ENCODE measurements around the gene RNF166.

RNF166 gene, protein sequence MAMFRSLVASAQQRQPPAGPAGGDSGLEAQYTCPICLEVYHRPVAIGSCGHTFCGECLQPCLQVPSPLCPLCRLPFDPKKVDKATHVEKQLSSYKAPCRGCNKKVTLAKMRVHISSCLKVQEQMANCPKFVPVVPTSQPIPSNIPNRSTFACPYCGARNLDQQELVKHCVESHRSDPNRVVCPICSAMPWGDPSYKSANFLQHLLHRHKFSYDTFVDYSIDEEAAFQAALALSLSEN

DNA sequence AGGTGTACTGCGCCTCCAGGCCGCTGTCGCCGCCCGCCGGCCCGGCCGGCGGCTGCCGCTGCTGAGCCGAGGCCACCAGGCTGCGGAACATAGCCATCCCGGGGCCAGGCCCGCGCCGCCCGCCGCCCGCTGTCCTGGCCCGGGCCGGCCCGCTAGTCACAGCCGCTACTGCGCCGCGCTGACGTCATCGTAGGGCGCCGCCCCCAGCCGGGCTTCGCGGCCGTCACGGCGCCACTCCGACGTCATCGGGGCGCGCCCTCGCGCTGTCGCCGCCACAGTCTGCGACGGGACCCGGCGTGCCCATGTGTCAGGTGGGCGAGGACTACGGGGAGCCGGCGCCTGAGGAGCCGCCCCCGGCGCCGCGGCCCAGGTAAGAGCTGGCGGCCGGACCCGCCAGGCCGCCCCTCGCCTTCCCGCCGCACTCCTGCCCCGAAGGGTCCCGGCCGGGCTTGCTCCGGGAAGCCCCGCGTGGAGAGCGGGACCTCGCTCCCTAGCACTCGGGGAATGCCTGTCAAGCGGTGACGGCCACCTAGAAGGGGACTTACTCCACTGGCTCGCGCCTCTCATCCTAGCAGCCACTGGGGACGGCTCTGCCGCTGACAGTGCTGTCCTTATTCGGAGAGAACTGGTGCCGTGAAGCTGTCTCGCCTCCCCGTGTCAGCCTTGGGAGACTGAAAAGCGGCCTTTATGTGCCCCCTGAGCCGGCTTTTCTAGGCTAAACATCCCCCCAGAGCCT is at the start of gene RNF166, which contains the start of gene CTU2:
TSS of gene RNF166 (minus strand) at position 180 of the 736 bp plus-strand sequence. CDS start at position 97, 83 bp downstream.
TSS of gene CTU2 (plus strand) at position 275 of the 736 bp plus-strand sequence. CDS start at position 303, 28 bp downstream.
- peak; percentile 88 for DNase-seq (ENCODE audit: low read depth)
- TF ChIP-seq, protein P1, sequence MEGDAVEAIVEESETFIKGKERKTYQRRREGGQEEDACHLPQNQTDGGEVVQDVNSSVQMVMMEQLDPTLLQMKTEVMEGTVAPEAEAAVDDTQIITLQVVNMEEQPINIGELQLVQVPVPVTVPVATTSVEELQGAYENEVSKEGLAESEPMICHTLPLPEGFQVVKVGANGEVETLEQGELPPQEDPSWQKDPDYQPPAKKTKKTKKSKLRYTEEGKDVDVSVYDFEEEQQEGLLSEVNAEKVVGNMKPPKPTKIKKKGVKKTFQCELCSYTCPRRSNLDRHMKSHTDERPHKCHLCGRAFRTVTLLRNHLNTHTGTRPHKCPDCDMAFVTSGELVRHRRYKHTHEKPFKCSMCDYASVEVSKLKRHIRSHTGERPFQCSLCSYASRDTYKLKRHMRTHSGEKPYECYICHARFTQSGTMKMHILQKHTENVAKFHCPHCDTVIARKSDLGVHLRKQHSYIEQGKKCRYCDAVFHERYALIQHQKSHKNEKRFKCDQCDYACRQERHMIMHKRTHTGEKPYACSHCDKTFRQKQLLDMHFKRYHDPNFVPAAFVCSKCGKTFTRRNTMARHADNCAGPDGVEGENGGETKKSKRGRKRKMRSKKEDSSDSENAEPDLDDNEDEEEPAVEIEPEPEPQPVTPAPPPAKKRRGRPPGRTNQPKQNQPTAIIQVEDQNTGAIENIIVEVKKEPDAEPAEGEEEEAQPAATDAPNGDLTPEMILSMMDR (IDR thresholded peaks at IDR 0.05; ENCODE audit: low read length, missing control alignments) = no peak

DNA sequence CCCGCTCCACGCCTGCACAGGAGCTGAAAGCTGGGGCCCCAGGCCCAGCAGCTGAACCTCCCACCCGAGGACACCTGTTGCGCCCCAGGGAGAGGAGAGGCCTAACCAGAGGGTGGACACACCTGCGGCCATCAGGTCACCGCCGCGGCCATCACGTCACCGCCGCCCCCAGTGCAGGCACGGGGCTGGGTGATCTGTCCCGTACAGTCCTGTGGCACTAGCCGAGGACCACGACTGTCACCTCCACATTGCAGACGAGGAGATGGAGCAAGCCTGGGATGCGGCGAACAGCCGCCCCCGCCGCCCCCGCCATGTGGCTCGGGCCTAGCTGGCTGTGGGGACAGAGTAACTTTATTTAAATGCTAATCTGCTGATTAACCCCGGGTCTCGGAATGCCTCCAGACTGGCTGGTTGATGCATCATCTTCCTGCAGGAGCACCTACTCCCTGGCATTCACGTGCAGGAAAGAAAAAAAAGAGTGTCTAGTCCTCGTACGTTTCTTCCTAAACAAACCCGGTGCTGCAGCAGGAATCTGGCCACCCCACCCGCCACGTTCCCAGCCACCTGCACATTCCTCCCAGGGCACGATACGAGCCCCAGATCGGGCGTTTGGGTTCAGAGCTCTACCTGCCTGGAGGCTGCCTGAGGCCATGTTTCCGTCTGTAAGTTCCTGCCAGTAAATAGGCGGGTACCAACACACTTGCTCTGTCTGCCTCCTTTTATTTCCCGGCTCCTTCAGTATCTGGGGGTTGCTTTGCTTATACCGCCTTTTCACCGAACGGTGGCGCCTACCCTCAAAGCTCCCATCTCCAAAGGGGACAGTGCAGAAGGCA is 48.9 kb upstream of the RNF166 start:
- TF ChIP-seq, protein P1 (IDR thresholded peaks at IDR 0.05; ENCODE audit: low read length, missing control alignments) = peak; percentile 55
- no peak overlapping the region for H3K4me3 ChIP-seq (replicated peaks; ENCODE audit: low read depth, low read length)
- peak; percentile 50 for DNase-seq (ENCODE audit: low read depth)

More for the DNA sequence above, at the start of gene RNF166, which contains the start of gene CTU2:
- H3K4me3 ChIP-seq (replicated peaks; ENCODE audit: low read depth, low read length) = peak within 1 kb of the TSS; percentile 91

DNA sequence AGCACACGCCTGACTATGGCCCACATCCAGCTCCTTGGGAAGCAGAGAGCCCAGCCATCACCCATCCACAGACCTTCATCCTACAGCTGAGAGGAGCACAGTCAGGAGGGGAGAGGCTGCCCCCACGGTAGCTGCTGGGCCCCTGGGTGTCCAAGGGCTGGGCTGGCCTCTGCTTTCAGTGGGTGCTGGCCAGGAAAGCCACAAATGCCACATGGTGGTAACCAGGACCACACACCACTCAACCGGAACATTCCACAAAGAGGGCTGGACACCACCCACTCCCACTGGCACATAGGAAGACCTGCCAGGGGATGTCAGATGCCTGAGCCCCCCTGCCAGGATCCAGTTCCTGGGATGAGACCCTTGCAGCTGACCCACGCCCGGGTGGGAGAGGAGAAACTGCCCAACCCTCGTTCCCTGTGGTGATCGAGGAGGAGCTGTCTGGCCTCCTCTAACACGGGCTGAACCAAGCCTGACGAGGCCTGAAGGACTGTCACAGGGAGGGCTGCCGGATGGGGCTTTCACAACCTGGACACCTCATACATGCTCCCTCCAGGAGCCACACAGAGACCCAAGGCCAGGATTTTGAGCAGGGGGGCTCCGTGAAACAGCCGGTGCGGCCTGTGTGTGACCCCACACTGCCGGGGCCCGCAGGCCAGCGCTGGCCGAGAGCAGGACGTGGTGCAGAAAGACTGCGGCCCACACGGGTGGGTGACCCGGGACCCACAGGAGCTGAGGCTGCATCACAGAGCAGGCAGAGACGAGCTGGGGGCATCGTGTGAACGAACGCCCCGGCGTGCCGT is 48.1 kb upstream of the RNF166 start:
- H3K4me3 ChIP-seq (replicated peaks; ENCODE audit: low read depth, low read length) = no peak overlapping the region
- DNase-seq (ENCODE audit: low read depth) = no peak
- TF ChIP-seq, protein P1 (IDR thresholded peaks at IDR 0.05; ENCODE audit: low read length, missing control alignments) = no peak

GRCh38 chr16:88753602-88754001 is 47.4 kb upstream of the RNF166 start:
- TF ChIP-seq, protein P1 (IDR thresholded peaks at IDR 0.05; ENCODE audit: low read length, missing control alignments) = no peak
- no peak for DNase-seq (ENCODE audit: low read depth)
- H3K4me3 ChIP-seq (replicated peaks; ENCODE audit: low read depth, low read length) = no peak overlapping the region

DNA sequence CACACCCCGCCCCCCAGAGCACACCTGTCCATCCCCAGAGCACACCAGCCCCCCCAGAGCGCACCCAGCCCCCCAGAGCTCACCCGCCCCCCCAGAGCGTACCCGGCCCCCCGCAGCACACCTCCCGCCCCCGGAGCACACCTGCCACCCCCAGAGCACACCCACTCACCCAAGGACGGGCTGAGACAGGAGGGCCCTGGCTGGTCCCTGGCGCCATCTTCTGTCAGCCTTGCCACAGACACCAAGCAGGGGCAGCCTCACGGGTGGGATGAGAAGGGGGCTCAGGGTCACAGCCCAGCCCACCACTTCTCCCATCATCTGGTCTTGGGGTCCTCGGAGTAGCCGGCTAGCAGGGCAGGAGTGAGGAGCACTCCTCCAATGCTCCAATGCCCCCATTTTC is 47.0 kb upstream of the RNF166 start:
- TF ChIP-seq, protein P1 (IDR thresholded peaks at IDR 0.05; ENCODE audit: low read length, missing control alignments) = no peak
- H3K4me3 ChIP-seq (replicated peaks; ENCODE audit: low read depth, low read length) = no peak overlapping the region
- DNase-seq (ENCODE audit: low read depth) = no peak

- DNase-seq (ENCODE audit: low read depth) = no peak
- TF ChIP-seq, protein P1 (IDR thresholded peaks at IDR 0.05; ENCODE audit: low read length, missing control alignments) = no peak
- no peak overlapping the region for H3K4me3 ChIP-seq (replicated peaks; ENCODE audit: low read depth, low read length)
Observed at GRCh38 chr16:88752386-88753002, 46.3 kb upstream of the RNF166 start.

Measured in fibroblast of pulmonary artery (primary cell).